T-cell (primary cell): ENCODE results near the gene ANO1. TPM values are rescaled to one million over a fixed set of nuclear protein-coding genes. Genes with fewer than 3 reads are reported as not detected.

ENCODE experiments used
- ATAC-seq, 4 experiments: fragments of 200-7000 bp in 3 of 4; fragments of 150-1000 bp in 1 of 4; cut with Tn5 transposase; replicated peaks in 1 of 4; 1 replicate in 3 of 4; 2 replicates in 1 of 4; pipeline ENCODE4 v1.10.0; 2021; ENCODE audit warnings: moderate library complexity in 3 of 4, mild to moderate bottlenecking in 2 of 4, moderate number of reproducible peaks in 1 of 4
- CTCF ChIA-PET, 2 donors: fragments of 300-600 bp; sonication (Branson Sonifier 250); formaldehyde crosslinking; loops; one replicate each; lab custom pipeline; 2022; ENCODE audit warnings: antibody characterized with exemption in 2 of 2; lab: Charles Lee
- POLR2A ChIA-PET, 2 donors: fragments of 300-600 bp; sonication (Branson Sonifier 250); formaldehyde crosslinking; loops; one replicate each; lab custom pipeline; 2022; ENCODE audit warnings: antibody characterized with exemption in 2 of 2; lab: Charles Lee
- DNase-seq, 35 experiments: peaks; one replicate each; pipeline versions ENCODE4 v3.0.0 to v3.0.0-alpha.2; 2013 to 2023
- H3K27ac ChIP-seq: one replicate; pipeline ENCODE4 v1.5.1; 2013; ENCODE audit warnings: low read length
- H3K27me3 ChIP-seq, 2 experiments: replicated peaks in 1 of 2; 1 replicate in 1 of 2; 2 replicates in 1 of 2; pipeline versions ENCODE4 v1.6.1 to v1.7.0; 2013; ENCODE audit warnings: low read length in 1 of 2, mixed read lengths in 1 of 2; ENCODE audit not compliant: control insufficient read depth in 2 of 2, insufficient read depth in 2 of 2; ENCODE audit errors: extremely low read depth in 1 of 2
- H3K36me3 ChIP-seq, 2 donors: 1 replicate in 1 of 2; 2 replicates in 1 of 2; pipeline versions ENCODE4 v1.6.1 to v1.7.0; 2013; ENCODE audit warnings: low read length in 1 of 2; ENCODE audit not compliant: control insufficient read depth in 2 of 2, insufficient read depth in 1 of 2; ENCODE audit errors: extremely low read depth in 1 of 2
- H3K4me1 ChIP-seq, 2 experiments: 1 replicate in 1 of 2; 2 replicates in 1 of 2; pipeline versions ENCODE4 v1.6.1 to v1.7.0; 2013; ENCODE audit warnings: low read length in 2 of 2, mixed read lengths in 1 of 2; ENCODE audit not compliant: insufficient read depth in 2 of 2, control insufficient read depth in 1 of 2; ENCODE audit errors: extremely low read depth in 1 of 2
- H3K4me3 ChIP-seq, 2 donors: 1 replicate in 1 of 2; 2 replicates in 1 of 2; pipeline versions ENCODE4 v1.5.1 to v1.7.0; 2013; ENCODE audit warnings: mild to moderate bottlenecking in 2 of 2, low read length in 1 of 2, moderate library complexity in 1 of 2; ENCODE audit not compliant: control insufficient read depth in 1 of 2; ENCODE audit errors: extremely low read depth in 1 of 2
- H3K9me3 ChIP-seq: 2 replicates; pipeline ENCODE4 v1.7.0; 2013
- H3K27ac Mint-ChIP-seq, 2 donors: one replicate each; pipeline ENCODE4 v1.8.0; 2020 to 2021; ENCODE audit warnings: mild to moderate bottlenecking in 2 of 2, mixed read lengths in 2 of 2
- H3K27me3 Mint-ChIP-seq, 2 donors: one replicate each; pipeline ENCODE4 v1.8.0; 2021 to 2022; ENCODE audit warnings: mixed read lengths in 2 of 2
- H3K36me3 Mint-ChIP-seq: one replicate; pipeline ENCODE4 v1.8.0; 2021; ENCODE audit warnings: mixed read lengths
- H3K4me1 Mint-ChIP-seq, 3 donors: one replicate each; pipeline ENCODE4 v1.8.0; 2020 to 2022; ENCODE audit warnings: mixed read lengths in 3 of 3, mild to moderate bottlenecking in 1 of 3
- H3K4me3 Mint-ChIP-seq, 3 donors: one replicate each; pipeline ENCODE4 v1.8.0; 2020 to 2022; ENCODE audit warnings: mild to moderate bottlenecking in 3 of 3, mixed read lengths in 3 of 3, moderate library complexity in 3 of 3
- H3K9me3 Mint-ChIP-seq, 3 donors: one replicate each; pipeline ENCODE4 v1.8.0; 2020 to 2022; ENCODE audit warnings: mixed read lengths in 3 of 3
- WGBS: methylation state at CpG from one replicate; pipeline ENCODE4 v1.1.5; 2013; ENCODE audit warnings: missing lambda C conversion rate; ENCODE audit not compliant: insufficient coverage; 5-methylcytosine and 5-hydroxymethylcytosine counted together
- total RNA-seq, 35 experiments: library from RNA in 6 of 35; stranded (reverse) in 6 of 35; fragments of 120-200 nt in 1 of 35; gene quantifications; one replicate each; pipeline versions ENCODE4 v1.2.1 to v1.2.4 and lab custom pipeline; 2013 to 2026

The ANO1 gene
- total RNA-seq, 5 donors from 2014 or later (not counting 1 experiment from before 2014, with no cell fraction given), result 0.19 to 0.38 (median 0.33) TPM; not detected in 2

DNA sequence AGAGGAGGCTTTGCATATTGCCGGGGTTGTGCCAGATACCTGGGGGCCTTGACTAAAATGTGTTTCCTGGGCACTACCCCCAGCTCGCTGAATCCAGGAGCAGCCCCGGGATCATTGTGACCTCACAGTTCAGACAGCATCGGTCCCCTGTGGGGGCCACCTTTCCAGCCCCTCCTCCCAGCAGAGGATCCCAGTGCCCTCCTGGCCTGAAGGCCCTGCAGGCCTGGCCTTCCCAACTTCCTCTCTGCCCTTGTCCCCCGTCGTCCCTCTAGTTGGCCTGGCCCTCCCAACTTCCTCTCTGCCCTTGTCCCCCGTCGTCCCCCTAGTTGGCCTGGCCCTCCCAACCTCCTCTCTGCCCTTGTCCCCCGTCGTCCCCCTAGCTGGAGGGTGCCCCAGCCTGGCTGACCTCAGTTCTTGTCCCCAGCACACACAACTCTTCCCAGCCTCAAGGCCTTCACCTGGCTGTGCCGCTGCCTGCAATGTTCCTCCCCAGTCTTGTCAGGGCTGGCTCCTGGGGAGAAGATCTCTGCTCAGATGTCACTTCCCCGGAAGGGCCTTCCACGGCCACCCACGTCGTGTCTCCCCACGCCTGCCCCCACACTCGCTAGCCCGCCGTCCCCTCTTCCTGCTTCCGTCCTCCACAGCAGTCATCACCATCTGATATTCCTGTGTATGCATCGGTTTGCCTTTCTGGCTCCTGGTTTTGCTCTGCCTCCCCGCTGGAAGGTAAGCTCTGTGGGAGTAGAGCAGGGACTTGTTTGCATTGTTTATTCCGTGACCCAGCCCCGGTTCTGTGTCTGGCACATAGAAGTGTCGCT is 12.6 kb upstream of the ANO1 start:
- Mint-ChIP-seq H3K27ac (no peak overlapping the region), H3K9me3 (no peaks in the 10 kb centered on the region), H3K27me3 (peaks cover 41 to 45% of the 10 kb centered on the region in 2 donors), H3K36me3 (no peaks in the 10 kb centered on the region), H3K4me3 (no peak overlapping the region), H3K4me1 (no peaks in the 10 kb centered on the region)
- Histone ChIP-seq H3K4me3 (no peak overlapping the region), H3K27me3 (peaks cover 0 to 37% of the 10 kb centered on the region in 2 experiments), H3K27ac (no peak overlapping the region), H3K9me3 (no peaks in the 10 kb centered on the region), H3K4me1 (no peaks in the 10 kb centered on the region), H3K36me3 (no peaks in the 10 kb centered on the region)
- ChIA-PET CTCF (no interaction called here), POLR2A (no interaction called here)
- 73% methylated on average over 25 of the region's 25 CpGs for WGBS
- DNase-seq, result peak in 1 of 35 experiments; percentile 4
- no peak for ATAC-seq

DNA sequence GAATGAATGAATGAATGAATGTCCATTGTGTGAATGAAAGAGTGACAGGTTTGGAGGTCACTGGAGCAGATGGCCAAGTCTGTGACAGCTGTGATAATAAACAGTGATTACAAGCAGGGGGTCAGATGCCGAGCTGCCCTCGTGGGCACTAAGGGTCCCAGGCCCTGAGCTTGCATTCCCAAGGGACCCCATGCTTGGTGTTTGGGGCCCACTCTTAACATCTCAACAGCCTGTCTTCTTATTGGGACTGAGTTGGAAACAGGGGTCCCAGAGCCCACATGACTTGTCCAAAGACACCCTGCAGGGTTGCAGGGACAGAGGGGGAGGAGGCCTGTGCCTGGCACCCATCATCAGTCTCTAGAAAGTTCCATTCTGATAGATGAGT is 12.0 kb upstream of the ANO1 start:
- Mint-ChIP-seq H3K36me3 (no peaks in the 10 kb centered on the region), H3K27me3 (peaks cover 41 to 51% of the 10 kb centered on the region in 2 donors), H3K4me1 (no peaks in the 10 kb centered on the region), H3K4me3 (no peak overlapping the region), H3K27ac (no peak overlapping the region), H3K9me3 (no peaks in the 10 kb centered on the region)
- POLR2A ChIA-PET, result no interaction called here
- 100% methylated on average over 1 of the region's 2 CpGs for WGBS
- CTCF ChIA-PET, result no interaction called here
- H3K27me3 ChIP-seq, result peaks cover 0 to 41% of the 10 kb centered on the region in 2 experiments
- no peak overlapping the region for H3K27ac ChIP-seq
- H3K9me3 ChIP-seq, result no peaks in the 10 kb centered on the region
- no peaks in the 10 kb centered on the region for H3K4me1 ChIP-seq
- ATAC-seq, result no peak
- no peak for DNase-seq
- no peaks in the 10 kb centered on the region for H3K36me3 ChIP-seq
- no peak overlapping the region for H3K4me3 ChIP-seq

DNA sequence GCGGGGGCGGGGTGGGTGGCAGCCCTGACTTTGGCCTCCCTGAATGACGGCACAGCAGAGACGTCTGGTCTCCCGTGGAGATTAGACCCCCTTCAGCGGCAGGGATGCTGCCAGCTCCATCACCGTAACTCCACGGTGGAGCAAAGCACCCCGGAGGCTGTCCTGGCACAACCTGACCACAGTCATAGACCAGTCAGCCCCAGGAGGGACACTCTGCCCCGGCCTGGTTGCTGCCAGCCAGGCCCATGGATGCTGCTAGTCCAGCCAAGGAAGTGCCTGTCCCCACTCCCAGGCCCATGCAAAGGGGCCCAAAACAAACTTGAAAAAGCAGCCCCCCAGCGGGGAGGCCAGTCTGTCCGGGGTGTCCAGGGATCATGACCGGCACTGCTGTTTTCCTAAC is 11.5 kb upstream of the ANO1 start:
- no peak for ATAC-seq
- Histone ChIP-seq H3K27ac (no peak overlapping the region), H3K27me3 (peaks cover 0 to 41% of the 10 kb centered on the region in 2 experiments), H3K4me3 (no peak overlapping the region), H3K36me3 (no peaks in the 10 kb centered on the region), H3K9me3 (no peaks in the 10 kb centered on the region), H3K4me1 (no peaks in the 10 kb centered on the region)
- no peak for DNase-seq
- no peaks in the 10 kb centered on the region for H3K4me1 Mint-ChIP-seq
- H3K36me3 Mint-ChIP-seq, result no peaks in the 10 kb centered on the region
- H3K27ac Mint-ChIP-seq, result no peak overlapping the region
- H3K27me3 Mint-ChIP-seq, result peaks cover 42 to 52% of the 10 kb centered on the region in 2 donors
- ChIA-PET POLR2A (no interaction called here), CTCF (no interaction called here)
- H3K4me3 Mint-ChIP-seq, result no peak overlapping the region
- 91% methylated on average over 9 of the region's 13 CpGs for WGBS
- H3K9me3 Mint-ChIP-seq, result no peaks in the 10 kb centered on the region

DNA sequence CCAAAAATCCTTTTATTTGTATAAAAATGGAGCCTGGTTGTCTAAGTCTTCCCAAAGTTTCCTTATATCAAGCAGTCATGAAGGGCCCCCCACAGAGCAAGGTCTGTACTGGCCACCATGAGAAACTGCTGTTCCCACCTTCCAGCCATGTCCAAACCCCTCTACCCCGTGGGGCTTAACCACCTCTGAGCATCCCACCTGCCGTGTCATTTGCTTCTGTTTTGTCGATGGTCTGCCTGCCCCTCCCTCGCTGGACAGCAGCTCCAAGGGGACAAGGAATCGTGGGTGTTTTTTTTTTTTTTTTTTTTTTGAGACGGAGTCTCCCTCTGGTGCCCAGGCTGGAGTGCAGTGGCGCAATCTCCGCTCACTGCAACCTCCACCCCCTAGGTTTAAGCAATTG is 11.1 kb upstream of the ANO1 start:
- H3K4me1 ChIP-seq, result no peaks in the 10 kb centered on the region
- DNase-seq, result no peak
- H3K9me3 ChIP-seq, result no peaks in the 10 kb centered on the region
- Mint-ChIP-seq H3K9me3 (no peaks in the 10 kb centered on the region), H3K27me3 (peaks cover 46 to 57% of the 10 kb centered on the region in 2 donors), H3K36me3 (no peaks in the 10 kb centered on the region), H3K4me3 (no peak overlapping the region), H3K4me1 (no peaks in the 10 kb centered on the region), H3K27ac (no peak overlapping the region)
- no peak overlapping the region for H3K27ac ChIP-seq
- no peaks in the 10 kb centered on the region for H3K36me3 ChIP-seq
- H3K4me3 ChIP-seq, result no peak overlapping the region
- ChIA-PET POLR2A (no interaction called here), CTCF (no interaction called here)
- WGBS, result no CpG with 5 or more reads among the region's 8 CpGs
- H3K27me3 ChIP-seq, result peaks cover 0 to 43% of the 10 kb centered on the region in 2 experiments
- ATAC-seq, result no peak

DNA sequence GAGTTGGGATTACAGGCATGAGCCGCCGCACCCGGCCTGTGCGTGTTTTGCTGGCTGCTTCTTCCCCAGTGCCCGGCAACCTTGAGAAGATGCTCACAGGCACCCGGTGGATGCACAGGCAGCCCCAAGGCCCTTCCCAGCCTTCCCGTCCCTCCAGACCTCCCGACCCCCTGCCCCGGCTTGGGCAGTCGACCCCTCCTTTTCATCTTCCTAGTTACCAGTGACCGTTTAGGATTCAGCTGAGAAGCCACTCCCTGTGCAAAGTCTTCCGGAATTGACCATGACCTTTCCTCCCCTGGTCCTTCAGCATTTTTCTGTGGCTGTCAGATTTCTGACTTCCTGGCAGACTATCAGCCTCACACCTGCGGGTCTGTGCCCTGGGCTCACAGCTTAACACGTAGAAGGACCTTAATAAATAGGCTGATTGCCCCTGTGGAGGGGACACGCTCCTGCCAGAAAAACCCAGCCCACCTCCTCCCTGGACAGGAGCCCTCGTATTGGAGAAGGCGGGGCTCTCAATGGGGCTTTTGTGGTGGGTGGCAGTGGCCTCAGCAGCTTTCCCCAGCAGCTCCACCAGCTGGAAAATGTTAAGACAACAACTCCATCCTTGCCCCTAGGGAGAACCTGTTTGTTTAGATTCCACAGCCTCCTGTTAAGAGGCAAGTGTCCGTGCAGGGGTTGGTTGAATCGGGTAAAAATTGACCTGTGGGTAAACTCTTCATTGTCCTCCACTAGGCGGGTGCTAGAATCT is 10.4 kb upstream of the ANO1 start:
- WGBS, result 58% methylated on average over 13 of the region's 20 CpGs
- POLR2A ChIA-PET, result no interaction called here

DNA sequence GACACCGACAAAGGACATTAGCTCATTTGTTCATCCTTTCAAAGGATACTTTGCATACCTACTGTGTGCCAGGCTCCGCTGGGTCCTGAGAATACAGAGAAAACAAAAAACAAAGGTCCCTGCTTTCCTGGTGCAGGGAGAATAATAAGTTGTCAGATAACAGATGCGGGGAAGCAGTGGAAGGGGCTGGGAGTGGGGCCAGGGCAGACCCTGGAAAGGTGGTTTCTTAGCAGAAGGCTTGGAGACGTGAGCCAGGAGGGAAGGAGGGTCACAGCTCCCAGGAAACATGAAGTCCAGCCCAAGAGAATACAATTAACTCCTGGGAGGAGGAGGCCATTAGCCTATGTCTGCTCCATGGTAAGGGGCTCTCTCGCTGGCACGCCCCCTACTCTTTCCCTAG is 9.8 kb upstream of the ANO1 start:
- Histone ChIP-seq H3K36me3 (no peaks in the 10 kb centered on the region), H3K4me1 (no peaks in the 10 kb centered on the region), H3K27me3 (peaks cover 2 to 56% of the 10 kb centered on the region in 2 experiments), H3K4me3 (no peak overlapping the region), H3K9me3 (no peaks in the 10 kb centered on the region), H3K27ac (no peak overlapping the region)
- Mint-ChIP-seq H3K9me3 (no peaks in the 10 kb centered on the region), H3K4me1 (peaks cover 0 to 1% (median 0%) of the 10 kb centered on the region in 3 donors), H3K27ac (no peak overlapping the region), H3K4me3 (no peak overlapping the region), H3K36me3 (no peaks in the 10 kb centered on the region), H3K27me3 (peaks cover 55 to 70% of the 10 kb centered on the region in 2 donors)
- DNase-seq (peak in 1 of 35 experiments; percentile 2), ATAC-seq (no peak)
- ChIA-PET POLR2A (no interaction called here), CTCF (no interaction called here)
- 44% methylated on average over 1 of the region's 6 CpGs for WGBS

More for the DNA sequence above, 10.4 kb upstream of the ANO1 start:
- CTCF ChIA-PET, result no interaction called here
- Histone ChIP-seq H3K27me3 (peaks cover 2 to 50% of the 10 kb centered on the region in 2 experiments), H3K4me3 (no peak overlapping the region), H3K9me3 (no peaks in the 10 kb centered on the region), H3K4me1 (no peaks in the 10 kb centered on the region), H3K27ac (no peak overlapping the region), H3K36me3 (no peaks in the 10 kb centered on the region)
- ATAC-seq (no peak), DNase-seq (no peak)
- Mint-ChIP-seq H3K4me1 (no peaks in the 10 kb centered on the region), H3K9me3 (no peaks in the 10 kb centered on the region), H3K27me3 (peaks cover 54 to 64% of the 10 kb centered on the region in 2 donors), H3K36me3 (no peaks in the 10 kb centered on the region), H3K4me3 (no peak overlapping the region), H3K27ac (no peak overlapping the region)
